Cardiac fibroblast (primary cell): ENCODE results near the gene LHPP.

Source experiments
- DNase-seq, 2 donors: peaks; one replicate each; pipeline versions ENCODE4 v3.0.0 to v3.0.0-alpha.2; 2010; ENCODE audit warnings: low read depth in 2 of 2
- H3K4me3 ChIP-seq, 2 donors: replicated peaks in 1 of 2; 1 replicate in 1 of 2; 2 replicates in 1 of 2; pipeline ENCODE4 v1.5.1; 2011; ENCODE audit warnings: low read depth in 2 of 2, low read length in 2 of 2, mild to moderate bottlenecking in 2 of 2, moderate library complexity in 1 of 2
- TF ChIP-seq, protein P1 (sequence below): IDR thresholded peaks from one replicate; pipeline ENCODE4 v1.5.1; 2011; ENCODE audit warnings: low read depth, mild to moderate bottlenecking, low read length, inconsistent platforms

LHPP gene

DNA sequence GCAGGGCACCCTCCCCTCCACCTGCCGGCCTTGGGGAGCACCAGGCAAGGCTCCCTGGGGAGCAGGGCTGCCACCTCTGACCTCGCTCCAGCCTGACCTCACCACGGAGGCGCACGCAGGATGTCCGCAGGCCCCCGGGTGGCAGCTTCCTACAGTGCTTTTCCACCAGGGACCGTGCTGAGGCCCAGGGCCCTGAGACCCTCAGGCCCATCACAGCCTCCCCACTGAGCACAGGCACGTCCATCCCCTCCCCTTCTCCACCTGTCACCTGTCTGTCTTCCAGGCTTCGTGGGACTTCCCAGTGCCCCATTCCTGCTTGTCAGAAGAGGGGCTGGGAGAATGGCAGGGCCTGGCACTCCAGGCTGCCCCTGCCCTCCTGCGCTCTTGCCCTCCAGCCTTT lies 90.1 kb downstream of the LHPP start:
- no peak for DNase-seq
- H3K4me3 ChIP-seq = no peak overlapping the region
- TF ChIP-seq, protein P1, sequence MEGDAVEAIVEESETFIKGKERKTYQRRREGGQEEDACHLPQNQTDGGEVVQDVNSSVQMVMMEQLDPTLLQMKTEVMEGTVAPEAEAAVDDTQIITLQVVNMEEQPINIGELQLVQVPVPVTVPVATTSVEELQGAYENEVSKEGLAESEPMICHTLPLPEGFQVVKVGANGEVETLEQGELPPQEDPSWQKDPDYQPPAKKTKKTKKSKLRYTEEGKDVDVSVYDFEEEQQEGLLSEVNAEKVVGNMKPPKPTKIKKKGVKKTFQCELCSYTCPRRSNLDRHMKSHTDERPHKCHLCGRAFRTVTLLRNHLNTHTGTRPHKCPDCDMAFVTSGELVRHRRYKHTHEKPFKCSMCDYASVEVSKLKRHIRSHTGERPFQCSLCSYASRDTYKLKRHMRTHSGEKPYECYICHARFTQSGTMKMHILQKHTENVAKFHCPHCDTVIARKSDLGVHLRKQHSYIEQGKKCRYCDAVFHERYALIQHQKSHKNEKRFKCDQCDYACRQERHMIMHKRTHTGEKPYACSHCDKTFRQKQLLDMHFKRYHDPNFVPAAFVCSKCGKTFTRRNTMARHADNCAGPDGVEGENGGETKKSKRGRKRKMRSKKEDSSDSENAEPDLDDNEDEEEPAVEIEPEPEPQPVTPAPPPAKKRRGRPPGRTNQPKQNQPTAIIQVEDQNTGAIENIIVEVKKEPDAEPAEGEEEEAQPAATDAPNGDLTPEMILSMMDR = no peak

DNA sequence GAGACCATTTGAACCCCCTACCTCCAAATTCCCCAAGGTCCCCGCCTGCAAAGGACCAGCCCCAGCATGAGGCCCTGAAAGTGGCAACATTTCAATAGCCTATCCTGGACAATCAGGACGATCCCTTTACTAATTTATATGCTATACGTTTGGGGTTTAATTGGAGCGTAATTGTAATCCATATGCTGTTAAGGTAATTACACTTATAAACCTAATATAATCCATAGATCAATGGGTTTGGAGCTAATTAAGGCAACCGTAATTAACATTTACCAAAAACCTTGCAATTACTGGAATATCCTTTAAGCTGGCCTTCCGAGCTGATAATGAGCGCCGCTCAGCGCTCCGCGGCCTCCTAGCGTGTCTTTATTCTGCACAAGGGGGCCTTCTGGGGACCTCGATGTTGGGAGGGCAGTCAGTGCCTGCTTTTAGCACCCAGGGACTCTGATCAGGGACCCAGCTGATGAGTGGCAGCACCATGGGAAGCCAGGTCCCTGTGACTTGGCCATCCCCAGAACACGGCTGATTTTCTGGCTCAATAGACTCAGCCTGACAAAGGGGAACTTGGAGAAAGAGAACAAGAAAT lies 91.2 kb downstream of the LHPP start:
- no peak for DNase-seq
- TF ChIP-seq, protein P1 = no peak
- H3K4me3 ChIP-seq = no peak overlapping the region

DNA sequence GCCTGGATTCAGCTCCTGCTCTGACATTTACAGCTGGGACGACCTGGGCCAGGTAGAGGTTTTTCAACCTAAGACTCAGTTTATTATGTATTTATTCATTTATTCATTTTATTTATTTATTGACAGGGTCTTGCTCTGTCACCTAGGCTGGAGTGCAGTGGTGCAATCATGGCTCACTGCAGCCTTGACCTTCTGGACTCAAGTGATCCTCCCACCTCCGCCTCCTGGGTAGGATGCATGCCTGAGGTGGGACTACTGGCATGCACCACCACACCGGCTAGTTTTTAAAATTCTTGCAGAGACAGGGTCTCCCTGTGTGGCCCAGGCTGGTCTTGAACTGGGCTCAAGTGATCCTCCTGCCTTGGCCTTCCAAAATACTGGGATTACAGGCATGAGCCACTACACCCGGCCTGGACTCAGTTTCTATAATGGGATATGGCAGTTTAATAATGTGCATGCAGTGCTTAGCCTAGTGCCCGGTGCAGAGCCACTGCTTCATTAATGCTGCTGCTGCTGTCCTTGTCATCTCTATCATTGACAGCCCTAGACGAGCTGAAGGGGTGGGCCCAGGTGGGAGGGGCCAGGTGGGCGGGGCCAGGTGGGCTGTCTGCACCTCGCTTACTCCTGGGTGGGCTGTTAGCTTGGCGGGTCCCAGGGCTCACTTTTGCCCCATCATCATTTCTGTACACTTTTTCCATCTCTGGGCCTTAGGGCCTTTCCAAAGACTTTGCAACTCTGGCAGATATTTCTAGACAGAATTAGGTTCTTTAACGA lies 92.6 kb downstream of the LHPP start:
- no peak overlapping the region for H3K4me3 ChIP-seq
- no peak for DNase-seq
- TF ChIP-seq, protein P1 = no peak

DNA sequence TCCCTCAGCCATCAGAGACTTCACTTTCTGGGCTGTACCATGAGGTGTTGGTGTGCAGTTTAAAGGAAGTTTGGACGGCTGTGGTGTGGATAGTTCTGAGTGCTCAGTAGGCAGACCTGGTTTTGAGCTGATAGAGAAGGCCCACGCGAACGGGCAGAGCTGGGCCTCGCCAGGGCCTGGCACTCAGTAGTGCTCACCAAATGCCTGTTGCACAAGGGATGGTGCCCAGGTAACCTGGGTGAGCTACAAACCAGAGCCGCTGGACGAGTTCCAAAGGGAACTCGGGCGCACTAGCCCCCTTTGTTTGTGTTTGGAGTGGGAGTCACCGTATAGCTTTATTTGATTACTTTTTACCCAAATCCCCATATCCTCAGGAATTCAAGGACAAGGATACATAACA lies 95.5 kb downstream of the LHPP start:
- H3K4me3 ChIP-seq = no peak overlapping the region
- DNase-seq = no peak
- TF ChIP-seq, protein P1 = no peak

DNA sequence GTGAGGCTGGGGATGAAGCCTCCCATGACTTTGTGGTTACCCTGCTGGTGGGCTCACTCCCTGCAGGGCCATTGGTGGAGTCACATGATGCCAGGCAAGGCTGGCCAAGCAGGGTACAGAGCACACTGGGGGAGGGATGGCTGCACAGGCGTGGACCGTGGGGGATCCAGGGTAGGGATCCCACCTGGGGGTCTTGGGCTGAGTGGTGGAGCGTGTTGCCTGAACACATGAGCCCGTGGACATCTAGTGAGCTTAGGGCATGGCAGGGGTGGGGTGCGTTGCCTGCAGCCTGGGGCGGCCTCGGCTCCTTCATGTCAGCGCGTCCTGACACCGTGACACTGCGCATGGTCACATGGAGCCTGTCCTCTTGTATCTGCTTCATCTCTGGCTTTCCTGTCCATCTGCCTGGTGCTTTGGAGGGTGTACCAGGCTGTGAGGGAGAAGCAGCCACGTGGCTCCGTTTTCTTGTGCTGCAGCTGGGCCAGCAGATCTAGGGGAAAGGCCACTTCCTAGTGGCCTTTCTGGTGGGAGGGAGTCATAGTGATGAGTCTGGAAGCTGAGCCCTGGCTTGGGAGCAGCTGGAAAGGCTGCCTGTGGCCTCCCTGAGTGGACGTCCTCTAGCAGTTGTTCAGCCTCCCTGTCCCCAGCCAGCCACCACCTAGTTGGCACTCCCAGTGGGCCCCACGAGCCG lies 96.2 kb downstream of the LHPP start:
- no peak for DNase-seq
- no peak overlapping the region for H3K4me3 ChIP-seq
- TF ChIP-seq, protein P1 = no peak

DNA sequence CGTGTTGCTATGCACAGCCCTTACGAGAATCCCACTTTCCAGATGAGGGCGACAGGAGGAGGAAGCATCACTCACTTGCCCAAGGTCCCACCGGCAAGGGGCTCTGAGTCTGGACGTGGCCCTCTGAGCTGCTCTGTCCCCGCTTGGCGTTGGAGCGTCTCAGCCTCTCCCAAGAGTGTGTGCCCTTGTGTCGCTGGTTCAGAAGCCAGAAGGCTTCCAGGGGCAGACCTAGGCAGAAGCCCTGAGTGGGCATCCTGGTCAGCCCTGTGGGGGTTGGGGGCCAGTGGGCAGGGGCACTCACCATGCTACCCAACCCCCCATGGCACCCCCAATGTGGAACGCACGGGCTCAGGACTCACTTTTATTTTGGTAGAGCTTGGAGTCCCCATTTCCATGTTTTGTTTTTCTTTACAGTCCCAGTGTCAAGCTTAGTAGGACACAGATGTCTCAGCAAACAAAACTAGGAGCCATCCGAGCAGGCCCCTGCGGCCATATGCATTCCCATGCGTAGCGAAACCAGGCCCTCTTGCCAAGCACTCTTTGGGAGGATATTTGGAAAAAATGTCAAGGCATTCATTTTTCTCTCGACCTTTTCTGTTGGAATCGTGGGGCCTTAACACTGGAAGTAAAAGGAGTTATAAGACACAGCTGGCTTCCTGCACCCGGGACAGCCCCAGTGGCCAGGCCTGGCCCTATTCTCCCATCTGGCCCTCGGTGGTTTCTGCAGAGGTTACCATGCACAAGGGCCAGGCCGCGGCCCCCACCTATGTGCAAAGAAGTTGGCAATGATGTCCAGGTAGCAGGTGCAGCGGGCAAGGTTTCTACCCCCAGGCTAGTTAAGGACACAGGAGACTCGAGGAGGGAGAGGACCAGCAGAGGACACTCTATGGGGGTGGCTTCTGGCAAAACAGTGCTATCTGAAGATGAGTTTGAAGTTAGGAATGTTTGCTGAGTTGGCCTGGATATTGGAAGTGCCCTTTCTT lies 97.0 kb downstream of the LHPP start:
- no peak overlapping the region for H3K4me3 ChIP-seq
- peak in 1 of 2 donors; percentile 45 for DNase-seq
- TF ChIP-seq, protein P1 = no peak
